Measurements from ENCODE around the gene HSFX1.
"Not testable (repeated sequence)": the region's sequence is repeated elsewhere in the genome, so short reads cannot be mapped to it uniquely, and the experiment has no call there.

The HSFX1 gene

DNA sequence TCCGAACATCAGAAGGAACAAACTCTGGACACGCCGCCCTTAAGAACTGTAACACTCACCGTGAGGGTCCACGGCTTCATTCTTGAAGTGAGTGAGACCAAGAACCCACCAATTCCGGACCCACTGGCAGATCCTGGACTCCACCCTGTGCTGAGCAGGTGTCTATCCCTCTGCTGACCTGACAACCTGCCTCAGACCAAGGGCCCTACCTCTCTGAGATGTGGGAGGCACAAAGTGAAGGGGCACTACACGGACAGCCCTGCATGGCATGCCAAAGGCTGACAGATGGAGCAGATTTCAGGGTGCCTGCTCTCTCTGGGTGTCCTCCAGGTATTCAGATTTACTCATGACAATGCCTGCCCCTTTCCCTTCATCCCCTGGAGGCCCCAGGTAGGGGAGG is 14.0 kb upstream of the HSFX1 start:
- no peaks in the 10 kb centered on the region for H3K9me3 ChIP-seq (ENCODE audit: severe bottlenecking)
- no peaks in the 10 kb centered on the region for H3K27me3 ChIP-seq (ENCODE audit: insufficient read depth, poor library complexity, severe bottlenecking)
- no peak overlapping the region for H3K4me3 ChIP-seq (ENCODE audit: severe bottlenecking)
- TF ChIP-seq, protein P1, sequence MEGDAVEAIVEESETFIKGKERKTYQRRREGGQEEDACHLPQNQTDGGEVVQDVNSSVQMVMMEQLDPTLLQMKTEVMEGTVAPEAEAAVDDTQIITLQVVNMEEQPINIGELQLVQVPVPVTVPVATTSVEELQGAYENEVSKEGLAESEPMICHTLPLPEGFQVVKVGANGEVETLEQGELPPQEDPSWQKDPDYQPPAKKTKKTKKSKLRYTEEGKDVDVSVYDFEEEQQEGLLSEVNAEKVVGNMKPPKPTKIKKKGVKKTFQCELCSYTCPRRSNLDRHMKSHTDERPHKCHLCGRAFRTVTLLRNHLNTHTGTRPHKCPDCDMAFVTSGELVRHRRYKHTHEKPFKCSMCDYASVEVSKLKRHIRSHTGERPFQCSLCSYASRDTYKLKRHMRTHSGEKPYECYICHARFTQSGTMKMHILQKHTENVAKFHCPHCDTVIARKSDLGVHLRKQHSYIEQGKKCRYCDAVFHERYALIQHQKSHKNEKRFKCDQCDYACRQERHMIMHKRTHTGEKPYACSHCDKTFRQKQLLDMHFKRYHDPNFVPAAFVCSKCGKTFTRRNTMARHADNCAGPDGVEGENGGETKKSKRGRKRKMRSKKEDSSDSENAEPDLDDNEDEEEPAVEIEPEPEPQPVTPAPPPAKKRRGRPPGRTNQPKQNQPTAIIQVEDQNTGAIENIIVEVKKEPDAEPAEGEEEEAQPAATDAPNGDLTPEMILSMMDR (IDR thresholded peaks at IDR 0.05; ENCODE audit: poor library complexity, severe bottlenecking): no peak
- DNase-seq (ENCODE audit: low spot score) (no peak), ATAC-seq (ENCODE audit: low read depth) (no peak)
- no peaks in the 10 kb centered on the region for H3K36me3 ChIP-seq (ENCODE audit: low read depth)
- H3K4me1 ChIP-seq (ENCODE audit: insufficient read depth, poor library complexity, severe bottlenecking): no peaks in the 10 kb centered on the region
- no peak overlapping the region for H3K27ac ChIP-seq (ENCODE audit: poor library complexity, severe bottlenecking)

- Histone ChIP-seq H3K27ac (ENCODE audit: poor library complexity, severe bottlenecking) (no peak overlapping the region), H3K36me3 (ENCODE audit: low read depth) (no peaks in the 10 kb centered on the region), H3K27me3 (ENCODE audit: insufficient read depth, poor library complexity, severe bottlenecking) (no peaks in the 10 kb centered on the region), H3K4me3 (ENCODE audit: severe bottlenecking) (no peak overlapping the region), H3K4me1 (ENCODE audit: insufficient read depth, poor library complexity, severe bottlenecking) (no peaks in the 10 kb centered on the region), H3K9me3 (ENCODE audit: severe bottlenecking) (no peaks in the 10 kb centered on the region)
- TF ChIP-seq, protein P1 (IDR thresholded peaks at IDR 0.05; ENCODE audit: poor library complexity, severe bottlenecking): no peak
- no peak for DNase-seq (ENCODE audit: low spot score)
- ATAC-seq (ENCODE audit: low read depth): no peak
Observed at GRCh38 chrX:149760965-149761364, 12.9 kb upstream of the HSFX1 start.

GRCh38 chrX:149761858-149762674 is 11.8 kb upstream of the HSFX1 start:
- not testable (repeated sequence) for H3K36me3 ChIP-seq (ENCODE audit: low read depth); H3K4me1 ChIP-seq (ENCODE audit: insufficient read depth, poor library complexity, severe bottlenecking); ATAC-seq (ENCODE audit: low read depth); DNase-seq (ENCODE audit: low spot score); H3K4me3 ChIP-seq (ENCODE audit: severe bottlenecking); H3K27ac ChIP-seq (ENCODE audit: poor library complexity, severe bottlenecking); H3K9me3 ChIP-seq (ENCODE audit: severe bottlenecking); H3K27me3 ChIP-seq (ENCODE audit: insufficient read depth, poor library complexity, severe bottlenecking)

- DNase-seq (ENCODE audit: low spot score) (no peak), ATAC-seq (ENCODE audit: low read depth) (no peak)
- H3K9me3 ChIP-seq (ENCODE audit: severe bottlenecking): no peaks in the 10 kb centered on the region
- no peak overlapping the region for H3K4me3 ChIP-seq (ENCODE audit: severe bottlenecking)
- no peak overlapping the region for H3K27ac ChIP-seq (ENCODE audit: poor library complexity, severe bottlenecking)
- TF ChIP-seq, protein P1 (IDR thresholded peaks at IDR 0.05; ENCODE audit: poor library complexity, severe bottlenecking): no peak
- no peaks in the 10 kb centered on the region for H3K4me1 ChIP-seq (ENCODE audit: insufficient read depth, poor library complexity, severe bottlenecking)
- no peaks in the 10 kb centered on the region for H3K27me3 ChIP-seq (ENCODE audit: insufficient read depth, poor library complexity, severe bottlenecking)
- H3K36me3 ChIP-seq (ENCODE audit: low read depth): no peaks in the 10 kb centered on the region
Observed at GRCh38 chrX:149762696-149763614, 10.9 kb upstream of the HSFX1 start.

DNA sequence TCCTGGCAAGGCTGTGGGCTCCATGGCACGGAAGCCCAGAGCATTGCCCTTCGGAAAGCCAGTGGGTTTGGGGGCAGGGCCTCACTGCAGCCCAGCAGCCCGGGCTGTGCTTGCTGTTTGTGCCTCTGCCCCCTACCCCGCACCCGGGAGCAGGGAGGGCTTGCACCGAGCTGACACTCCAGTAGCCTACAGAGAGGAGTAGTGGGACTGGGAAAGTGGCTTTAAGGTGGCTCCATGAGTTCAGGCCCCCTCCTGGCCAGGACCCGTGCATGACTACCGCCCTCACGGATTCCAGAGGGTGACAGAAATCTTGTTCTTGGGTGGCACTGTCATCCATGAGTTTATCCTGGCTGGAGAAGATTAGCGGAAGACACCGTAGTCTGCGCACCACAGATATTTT is 3.5 kb upstream of the HSFX1 start:
- H3K27me3 ChIP-seq (ENCODE audit: insufficient read depth, poor library complexity, severe bottlenecking); ATAC-seq (ENCODE audit: low read depth); H3K4me3 ChIP-seq (ENCODE audit: severe bottlenecking); H3K27ac ChIP-seq (ENCODE audit: poor library complexity, severe bottlenecking); DNase-seq (ENCODE audit: low spot score); H3K36me3 ChIP-seq (ENCODE audit: low read depth); H3K4me1 ChIP-seq (ENCODE audit: insufficient read depth, poor library complexity, severe bottlenecking); H3K9me3 ChIP-seq (ENCODE audit: severe bottlenecking): not testable (repeated sequence)

GRCh38 chrX:149773026-149773425 is 842 bp upstream of the HSFX1 start:
- not testable (repeated sequence) for H3K9me3 ChIP-seq (ENCODE audit: severe bottlenecking); H3K36me3 ChIP-seq (ENCODE audit: low read depth); H3K27me3 ChIP-seq (ENCODE audit: insufficient read depth, poor library complexity, severe bottlenecking); H3K27ac ChIP-seq (ENCODE audit: poor library complexity, severe bottlenecking); DNase-seq (ENCODE audit: low spot score); H3K4me1 ChIP-seq (ENCODE audit: insufficient read depth, poor library complexity, severe bottlenecking); H3K4me3 ChIP-seq (ENCODE audit: severe bottlenecking); ATAC-seq (ENCODE audit: low read depth)

DNA sequence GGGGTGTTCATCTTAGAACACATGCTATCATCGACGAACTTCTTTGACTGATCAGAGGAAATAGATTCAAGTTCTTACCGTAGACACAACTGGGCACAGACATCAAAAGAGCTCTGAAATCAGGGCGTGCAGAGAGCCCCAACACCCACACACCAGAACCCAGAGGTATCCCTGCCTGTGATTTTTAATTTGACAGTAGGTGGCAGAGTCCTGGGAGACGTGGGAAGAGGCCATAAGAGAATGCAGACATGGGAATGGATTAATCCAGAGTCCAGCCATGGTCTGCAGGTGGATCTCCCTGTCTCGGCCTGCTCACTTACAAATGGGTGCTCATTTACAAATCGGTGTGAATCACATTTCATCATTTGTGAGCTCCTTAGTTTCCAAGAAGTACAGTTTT is 4.1 kb downstream of the HSFX1 start:
- ATAC-seq (ENCODE audit: low read depth); H3K4me3 ChIP-seq (ENCODE audit: severe bottlenecking); DNase-seq (ENCODE audit: low spot score); H3K27me3 ChIP-seq (ENCODE audit: insufficient read depth, poor library complexity, severe bottlenecking); H3K9me3 ChIP-seq (ENCODE audit: severe bottlenecking); H3K27ac ChIP-seq (ENCODE audit: poor library complexity, severe bottlenecking); H3K36me3 ChIP-seq (ENCODE audit: low read depth); H3K4me1 ChIP-seq (ENCODE audit: insufficient read depth, poor library complexity, severe bottlenecking): not testable (repeated sequence)

GRCh38 chrX:149781727-149782126 is 7.9 kb downstream of the HSFX1 start, which contains the start of gene MAGEA9:
TSS of gene MAGEA9 (plus strand) at chrX:149781930. CDS start at chrX:149786211, 4,281 bp downstream.
- DNase-seq (ENCODE audit: low spot score); H3K4me1 ChIP-seq (ENCODE audit: insufficient read depth, poor library complexity, severe bottlenecking); H3K27ac ChIP-seq (ENCODE audit: poor library complexity, severe bottlenecking); H3K36me3 ChIP-seq (ENCODE audit: low read depth); H3K4me3 ChIP-seq (ENCODE audit: severe bottlenecking); ATAC-seq (ENCODE audit: low read depth); H3K27me3 ChIP-seq (ENCODE audit: insufficient read depth, poor library complexity, severe bottlenecking); H3K9me3 ChIP-seq (ENCODE audit: severe bottlenecking): not testable (repeated sequence)

Measured in RWPE2 (cell line).